NOMO-1 (cell line): ENCODE data around the gene THSD7B.
A peak's percentile ranks its signal among the peaks of the same experiment; 100 is the strongest.
"Not testable (repeated sequence)": the region's sequence is repeated elsewhere in the genome, so short reads cannot be mapped to it uniquely, and the experiment has no call there.

Experiments
- DNase-seq, 2 experiments: peaks; one replicate each; lab custom pipeline; 2025; ENCODE audit not compliant: unreplicated experiment in 2 of 2; lab: John Stamatoyannopoulos, UW

THSD7B gene

GRCh38 chr2:137331562-137331961, 566.2 kb downstream of the THSD7B start:
- not testable (repeated sequence) for DNase-seq

- DNase-seq = peak; percentile 69 to 79
These were observed 568.2 kb downstream of the THSD7B start for GRCh38 chr2:137333386-137334165.

GRCh38 chr2:137336067-137336466, 570.7 kb downstream of the THSD7B start:
- DNase-seq = no peak

- DNase-seq = no peak
These were observed 573.7 kb downstream of the THSD7B start for GRCh38 chr2:137339051-137339450.

- DNase-seq = no peak
These were observed 580.6 kb downstream of the THSD7B start for GRCh38 chr2:137345994-137346393.

GRCh38 chr2:137348301-137348700, 583.0 kb downstream of the THSD7B start:
- no peak for DNase-seq

- DNase-seq = no peak
These were observed 592.3 kb downstream of the THSD7B start for GRCh38 chr2:137357634-137358033.

GRCh38 chr2:137367361-137367760, 602.0 kb downstream of the THSD7B start:
- no peak for DNase-seq

GRCh38 chr2:137369106-137369505, 603.8 kb downstream of the THSD7B start:
- DNase-seq = no peak

GRCh38 chr2:137379186-137379585, 613.8 kb downstream of the THSD7B start:
- DNase-seq = no peak

GRCh38 chr2:137380610-137381009, 615.3 kb downstream of the THSD7B start:
- DNase-seq = no peak

- DNase-seq = no peak
These were observed 616.4 kb downstream of the THSD7B start for GRCh38 chr2:137381731-137382130.

- no peak for DNase-seq
These were observed 618.0 kb downstream of the THSD7B start for GRCh38 chr2:137383391-137383790.

- no peak for DNase-seq
These were observed 621.7 kb downstream of the THSD7B start for GRCh38 chr2:137387044-137387443.

GRCh38 chr2:137405496-137405895, 640.2 kb downstream of the THSD7B start:
- no peak for DNase-seq

- DNase-seq = no peak
These were observed 646.2 kb downstream of the THSD7B start for GRCh38 chr2:137411585-137411984.

- DNase-seq = no peak
These were observed 655.4 kb downstream of the THSD7B start for GRCh38 chr2:137420744-137421143.

- DNase-seq = no peak
These were observed 669.8 kb downstream of the THSD7B start for GRCh38 chr2:137435162-137435561.

GRCh38 chr2:137437386-137437785, 672.0 kb downstream of the THSD7B start:
- no peak for DNase-seq

GRCh38 chr2:137444970-137445369, 679.6 kb downstream of the THSD7B start:
- no peak for DNase-seq

GRCh38 chr2:137449454-137449853, 684.1 kb downstream of the THSD7B start:
- no peak for DNase-seq

- no peak for DNase-seq
These were observed 689.5 kb downstream of the THSD7B start for GRCh38 chr2:137454886-137455285.
